Suprapubic skin (tissue), 4 donors: Measurements from ENCODE around the gene TEX47. TPM values are rescaled to one million over a fixed set of nuclear protein-coding genes. Genes with fewer than 3 reads are reported as not detected.

Experiments used
- DNase-seq, 2 donors: peaks; one replicate each; pipeline ENCODE4 v3.0.0-alpha.2; 2019; ENCODE audit warnings: low spot score in 2 of 2
- H3K27ac ChIP-seq: fragments of 200-600 bp; sonication (generic); one replicate; pipeline ENCODE4 v1.5.1; 2019
- H3K27me3 ChIP-seq: fragments of 200-600 bp; sonication (generic); one replicate; pipeline ENCODE4 v1.5.1; 2019
- H3K36me3 ChIP-seq: fragments of 200-600 bp; sonication (generic); one replicate; pipeline ENCODE4 v1.5.1; 2019
- H3K4me1 ChIP-seq: fragments of 200-600 bp; sonication (generic); one replicate; pipeline ENCODE4 v1.5.1; 2019
- H3K4me3 ChIP-seq: fragments of 200-600 bp; sonication (generic); one replicate; pipeline ENCODE4 v1.5.1; 2019; ENCODE audit warnings: mild to moderate bottlenecking
- H3K9me3 ChIP-seq: fragments of 200-600 bp; sonication (generic); one replicate; pipeline ENCODE4 v1.5.1; 2019
- CTCF ChIP-seq, 2 donors: fragments of 200-600 bp in 1 of 2; fragments of 450-650 bp in 1 of 2; sonication (generic) in 1 of 2; IDR thresholded peaks; one replicate each; pipeline ENCODE4 v1.5.1; 2016 to 2019; ENCODE audit warnings: antibody characterized with exemption in 2 of 2, mild to moderate bottlenecking in 1 of 2, moderate library complexity in 1 of 2
- EP300 ChIP-seq: sonication (generic); formaldehyde crosslinking; IDR thresholded peaks from one replicate; pipeline ENCODE4 v1.6.1; 2017; ENCODE audit warnings: antibody characterized with exemption
- POLR2A ChIP-seq, 2 donors: fragments of 450-650 bp; IDR thresholded peaks; one replicate each; pipeline ENCODE4 v1.6.1; 2017; ENCODE audit warnings: antibody characterized with exemption in 2 of 2, mild to moderate bottlenecking in 2 of 2, moderate library complexity in 2 of 2
- POLR2AphosphoS5 ChIP-seq, 3 donors: sonication (generic); formaldehyde crosslinking; IDR thresholded peaks; one replicate each; pipeline ENCODE4 v1.6.1; 2017; ENCODE audit warnings: antibody characterized with exemption in 3 of 3
- WGBS: methylation state at CpG from one replicate; pipeline ENCODE4 v1.1.5; 2018; 5-methylcytosine and 5-hydroxymethylcytosine counted together
- total RNA-seq, 4 donors: library from RNA; depleted of rRNA; stranded (reverse); fragments of >200 nt; gene quantifications; one replicate each; pipeline ENCODE4 v1.1.0, GENCODE V29; 2016

Gene TEX47
- total RNA-seq, 4 donors from 2014 or later, result not detected

GRCh38 chr7:88818552-88818951 lies 23.0 kb upstream of the TEX47 start:
- no peaks in the 10 kb centered on the region for H3K9me3 ChIP-seq
- no peaks in the 10 kb centered on the region for H3K4me1 ChIP-seq
- no peak overlapping the region for H3K4me3 ChIP-seq
- H3K27me3 ChIP-seq, result no peaks in the 10 kb centered on the region
- DNase-seq, result no peak
- no peak for TF ChIP-seq POLR2AphosphoS5 (IDR thresholded peaks at IDR 0.05)
- no peak for TF ChIP-seq CTCF (IDR thresholded peaks at IDR 0.05)
- no peak for TF ChIP-seq POLR2A (IDR thresholded peaks at IDR 0.05)
- TF ChIP-seq EP300, result no peak
- no peak overlapping the region for H3K27ac ChIP-seq
- H3K36me3 ChIP-seq, result no peaks in the 10 kb centered on the region

- WGBS, result 89% methylated on average over 2 of the region's 2 CpGs
- no peaks in the 10 kb centered on the region for H3K36me3 ChIP-seq
- TF ChIP-seq POLR2A (IDR thresholded peaks at IDR 0.05) (no peak), EP300 (no peak), CTCF (IDR thresholded peaks at IDR 0.05) (no peak), POLR2AphosphoS5 (IDR thresholded peaks at IDR 0.05) (no peak)
- no peak for DNase-seq
- H3K27ac ChIP-seq, result no peak overlapping the region
- H3K4me1 ChIP-seq, result no peaks in the 10 kb centered on the region
- no peaks in the 10 kb centered on the region for H3K9me3 ChIP-seq
- H3K27me3 ChIP-seq, result no peaks in the 10 kb centered on the region
- no peak overlapping the region for H3K4me3 ChIP-seq
Observed at GRCh38 chr7:88806280-88807037, 10.9 kb upstream of the TEX47 start.

GRCh38 chr7:88801046-88801445 lies 5.5 kb upstream of the TEX47 start:
- TF ChIP-seq CTCF (IDR thresholded peaks at IDR 0.05), result no peak
- no peak for TF ChIP-seq POLR2A (IDR thresholded peaks at IDR 0.05)
- no peak for TF ChIP-seq POLR2AphosphoS5 (IDR thresholded peaks at IDR 0.05)
- TF ChIP-seq EP300, result no peak
- H3K36me3 ChIP-seq, result no peaks in the 10 kb centered on the region
- no peaks in the 10 kb centered on the region for H3K4me1 ChIP-seq
- no peak overlapping the region for H3K4me3 ChIP-seq
- no peak overlapping the region for H3K27ac ChIP-seq
- no peak for DNase-seq
- 46% methylated on average over 3 of the region's 3 CpGs for WGBS
- no peaks in the 10 kb centered on the region for H3K9me3 ChIP-seq
- H3K27me3 ChIP-seq, result no peaks in the 10 kb centered on the region

GRCh38 chr7:88792361-88792760 lies 3.2 kb downstream of the TEX47 start:
- WGBS, result 75% methylated on average over 3 of the region's 3 CpGs
- Histone ChIP-seq H3K4me3 (no peak overlapping the region), H3K27ac (no peak overlapping the region), H3K9me3 (no peaks in the 10 kb centered on the region), H3K36me3 (no peaks in the 10 kb centered on the region), H3K4me1 (no peaks in the 10 kb centered on the region), H3K27me3 (no peaks in the 10 kb centered on the region)
- no peak for DNase-seq
- no peak for TF ChIP-seq CTCF (IDR thresholded peaks at IDR 0.05)
- TF ChIP-seq POLR2AphosphoS5 (IDR thresholded peaks at IDR 0.05), result no peak
- no peak for TF ChIP-seq EP300
- no peak for TF ChIP-seq POLR2A (IDR thresholded peaks at IDR 0.05)

GRCh38 chr7:88791891-88792290 lies 3.6 kb downstream of the TEX47 start:
- WGBS, result 70% methylated on average over 4 of the region's 4 CpGs
- H3K4me3 ChIP-seq, result no peak overlapping the region
- H3K36me3 ChIP-seq, result no peaks in the 10 kb centered on the region
- H3K9me3 ChIP-seq, result no peaks in the 10 kb centered on the region
- TF ChIP-seq POLR2A (IDR thresholded peaks at IDR 0.05), result no peak
- TF ChIP-seq POLR2AphosphoS5 (IDR thresholded peaks at IDR 0.05), result no peak
- no peak for TF ChIP-seq CTCF (IDR thresholded peaks at IDR 0.05)
- TF ChIP-seq EP300, result no peak
- H3K27me3 ChIP-seq, result no peaks in the 10 kb centered on the region
- H3K27ac ChIP-seq, result no peak overlapping the region
- DNase-seq, result no peak
- H3K4me1 ChIP-seq, result no peaks in the 10 kb centered on the region
